ENCODE data around the gene CNPY1. TPM values are rescaled to one million over a fixed set of nuclear protein-coding genes. Genes with fewer than 3 reads are reported as not detected.
"Not testable (repeated sequence)": the region's sequence is repeated elsewhere in the genome, so short reads cannot be mapped to it uniquely, and the experiment has no call there.

Gene CNPY1
- total RNA-seq, 1 donor from 2014 or later = not detected

DNA sequence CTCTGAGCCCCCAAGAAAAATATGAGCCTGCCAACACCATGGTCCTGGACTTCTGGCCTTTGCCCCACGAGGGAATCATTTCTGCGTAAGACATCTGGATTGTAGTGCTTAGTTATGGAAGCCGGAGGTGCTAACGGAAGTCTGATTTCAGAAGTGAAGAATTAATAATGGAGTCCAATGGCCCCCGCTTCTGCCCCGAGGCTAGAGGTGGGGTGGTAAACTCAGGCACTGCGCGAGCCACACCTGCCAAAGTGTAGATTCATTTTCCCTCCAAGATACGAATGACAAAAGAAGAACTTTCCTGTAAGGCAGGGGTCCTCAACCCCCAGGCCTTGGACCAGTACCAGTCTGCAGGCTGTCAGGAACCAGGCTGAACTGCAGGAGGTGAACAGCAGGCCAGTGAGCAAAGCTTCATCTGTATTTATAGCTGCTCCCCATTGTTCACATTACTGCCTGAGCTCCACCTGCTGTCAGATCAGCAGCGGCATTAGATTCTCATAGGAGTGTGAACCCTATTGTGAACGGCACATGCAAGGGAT, 22.3 kb downstream of the CNPY1 start:
- Histone ChIP-seq H3K27me3 (ENCODE audit: low read depth) (peaks cover 98% of the 10 kb centered on the region), H3K9me3 (replicated peaks) (no peaks in the 10 kb centered on the region), H3K27ac (replicated peaks) (no peak overlapping the region), H3K4me3 (no peak overlapping the region), H3K4me1 (no peaks in the 10 kb centered on the region), H3K36me3 (no peaks in the 10 kb centered on the region)
- TF ChIP-seq, protein P1, sequence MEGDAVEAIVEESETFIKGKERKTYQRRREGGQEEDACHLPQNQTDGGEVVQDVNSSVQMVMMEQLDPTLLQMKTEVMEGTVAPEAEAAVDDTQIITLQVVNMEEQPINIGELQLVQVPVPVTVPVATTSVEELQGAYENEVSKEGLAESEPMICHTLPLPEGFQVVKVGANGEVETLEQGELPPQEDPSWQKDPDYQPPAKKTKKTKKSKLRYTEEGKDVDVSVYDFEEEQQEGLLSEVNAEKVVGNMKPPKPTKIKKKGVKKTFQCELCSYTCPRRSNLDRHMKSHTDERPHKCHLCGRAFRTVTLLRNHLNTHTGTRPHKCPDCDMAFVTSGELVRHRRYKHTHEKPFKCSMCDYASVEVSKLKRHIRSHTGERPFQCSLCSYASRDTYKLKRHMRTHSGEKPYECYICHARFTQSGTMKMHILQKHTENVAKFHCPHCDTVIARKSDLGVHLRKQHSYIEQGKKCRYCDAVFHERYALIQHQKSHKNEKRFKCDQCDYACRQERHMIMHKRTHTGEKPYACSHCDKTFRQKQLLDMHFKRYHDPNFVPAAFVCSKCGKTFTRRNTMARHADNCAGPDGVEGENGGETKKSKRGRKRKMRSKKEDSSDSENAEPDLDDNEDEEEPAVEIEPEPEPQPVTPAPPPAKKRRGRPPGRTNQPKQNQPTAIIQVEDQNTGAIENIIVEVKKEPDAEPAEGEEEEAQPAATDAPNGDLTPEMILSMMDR (IDR thresholded peaks at IDR 0.05; ENCODE audit: borderline replicate concordance) = peak; percentile 34
- DNase-seq = no peak
- intact Hi-C loops (cut with micrococcal nuclease) = no loop called here

DNA sequence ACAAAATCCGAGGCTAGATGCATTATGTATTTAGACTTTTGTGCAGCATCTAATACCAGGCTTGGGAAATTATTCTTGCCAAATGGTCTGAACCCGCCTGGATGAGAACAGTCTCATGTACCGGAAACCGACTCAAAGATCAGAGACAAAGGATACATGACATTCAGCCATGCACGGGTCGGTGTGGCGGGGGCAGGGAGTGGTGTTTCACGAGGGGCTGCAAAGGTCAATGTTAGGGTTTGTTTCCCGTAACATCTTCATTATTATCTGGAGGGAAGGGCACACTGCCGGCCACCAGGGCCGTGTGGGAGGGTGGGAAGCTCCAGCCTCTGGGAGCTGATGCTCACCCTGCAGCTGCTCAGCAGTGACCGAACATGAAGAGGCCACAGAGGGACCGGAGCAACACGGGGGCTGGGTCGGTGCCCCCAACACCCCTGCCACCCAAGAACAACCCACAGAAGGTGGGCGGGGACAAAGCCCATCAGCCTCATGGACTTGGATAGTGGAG, 23.1 kb downstream of the CNPY1 start:
- Histone ChIP-seq H3K27ac (replicated peaks) (no peak overlapping the region), H3K27me3 (ENCODE audit: low read depth) (peaks cover 98% of the 10 kb centered on the region), H3K4me1 (no peaks in the 10 kb centered on the region), H3K36me3 (no peaks in the 10 kb centered on the region), H3K4me3 (no peak overlapping the region), H3K9me3 (replicated peaks) (no peaks in the 10 kb centered on the region)
- DNase-seq = no peak
- intact Hi-C loops (cut with micrococcal nuclease) = no loop called here
- TF ChIP-seq, protein P1 (IDR thresholded peaks at IDR 0.05; ENCODE audit: borderline replicate concordance) = no peak

DNA sequence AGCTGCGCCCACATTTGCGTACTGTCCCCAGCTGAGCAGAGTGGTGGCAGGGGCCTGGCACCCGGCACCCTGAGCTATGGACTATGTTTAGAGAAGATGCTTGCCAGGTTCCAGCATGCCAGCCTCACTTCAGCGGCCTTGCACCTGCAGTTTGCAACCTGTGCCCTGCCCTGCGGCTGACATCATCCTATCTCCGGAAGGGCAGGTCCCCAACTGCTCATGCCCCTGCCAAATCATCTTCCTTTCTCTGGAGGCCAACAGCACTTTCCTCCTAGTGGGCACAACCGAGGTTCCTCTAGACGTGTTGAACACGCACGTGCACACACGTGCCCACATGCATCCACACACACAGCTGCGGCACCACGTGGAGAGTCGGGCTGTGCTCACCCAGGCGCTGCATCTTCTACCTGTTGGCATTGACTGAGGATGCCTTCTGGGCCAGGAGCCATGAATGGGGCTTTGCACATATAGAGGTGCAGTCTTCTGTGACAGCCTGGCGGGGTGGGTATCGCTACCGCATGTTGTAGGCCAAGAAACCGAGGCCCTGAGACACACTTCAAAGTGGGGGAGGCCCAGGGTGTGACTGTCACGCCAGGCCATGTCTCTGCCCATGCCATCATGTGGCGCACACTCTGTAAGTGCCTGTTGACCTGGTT, 24.5 kb downstream of the CNPY1 start:
- Histone ChIP-seq H3K4me3 (no peak overlapping the region), H3K36me3 (no peaks in the 10 kb centered on the region), H3K27ac (replicated peaks) (no peak overlapping the region), H3K27me3 (ENCODE audit: low read depth) (peaks cover 98% of the 10 kb centered on the region), H3K4me1 (no peaks in the 10 kb centered on the region), H3K9me3 (replicated peaks) (no peaks in the 10 kb centered on the region)
- TF ChIP-seq, protein P1 (IDR thresholded peaks at IDR 0.05; ENCODE audit: borderline replicate concordance) = no peak
- no peak for DNase-seq
- intact Hi-C loops (cut with micrococcal nuclease) = no loop called here

DNA sequence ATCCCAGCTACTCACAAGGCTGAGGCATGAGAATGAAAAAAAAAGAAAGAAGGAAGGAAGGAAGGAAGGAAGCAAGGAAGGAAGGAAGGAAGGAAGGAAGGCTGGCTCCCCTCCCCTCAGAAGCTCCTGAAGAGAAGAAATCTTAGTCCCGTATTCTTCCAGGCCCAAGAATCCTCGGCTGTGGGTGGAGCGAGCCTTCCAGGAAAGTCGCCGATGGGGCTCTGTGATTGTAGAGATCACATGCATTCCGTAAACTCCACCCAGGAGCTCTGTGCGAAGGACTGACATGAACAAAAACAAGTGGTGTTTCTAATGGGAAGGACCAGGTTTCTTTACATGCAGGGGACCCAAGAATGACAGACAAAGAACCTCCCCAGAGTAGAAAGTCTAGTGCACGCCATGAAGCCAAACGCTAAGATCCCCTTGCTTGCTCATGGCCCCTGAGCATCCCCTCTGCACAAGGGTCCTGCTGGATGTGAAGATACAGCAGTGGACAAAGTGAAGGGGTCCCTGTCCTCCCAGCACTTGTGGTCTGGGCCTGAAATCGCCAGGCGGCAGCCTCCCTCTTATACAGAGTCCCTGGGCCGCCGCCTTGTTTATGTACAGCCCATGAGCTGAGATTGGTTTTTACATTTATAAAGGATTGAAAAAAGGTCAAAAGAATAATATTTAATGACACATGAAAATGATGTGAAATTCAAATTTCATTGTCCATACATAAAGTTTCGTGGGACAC, 25.2 kb downstream of the CNPY1 start:
- TF ChIP-seq, protein P1 (IDR thresholded peaks at IDR 0.05; ENCODE audit: borderline replicate concordance) = no peak
- no peak for DNase-seq
- no peaks in the 10 kb centered on the region for H3K36me3 ChIP-seq
- no peaks in the 10 kb centered on the region for H3K4me1 ChIP-seq
- intact Hi-C loops (cut with micrococcal nuclease) = no loop called here
- peaks cover 98% of the 10 kb centered on the region for H3K27me3 ChIP-seq (ENCODE audit: low read depth)
- H3K9me3 ChIP-seq (replicated peaks) = no peaks in the 10 kb centered on the region
- no peak overlapping the region for H3K27ac ChIP-seq (replicated peaks)
- no peak overlapping the region for H3K4me3 ChIP-seq

DNA sequence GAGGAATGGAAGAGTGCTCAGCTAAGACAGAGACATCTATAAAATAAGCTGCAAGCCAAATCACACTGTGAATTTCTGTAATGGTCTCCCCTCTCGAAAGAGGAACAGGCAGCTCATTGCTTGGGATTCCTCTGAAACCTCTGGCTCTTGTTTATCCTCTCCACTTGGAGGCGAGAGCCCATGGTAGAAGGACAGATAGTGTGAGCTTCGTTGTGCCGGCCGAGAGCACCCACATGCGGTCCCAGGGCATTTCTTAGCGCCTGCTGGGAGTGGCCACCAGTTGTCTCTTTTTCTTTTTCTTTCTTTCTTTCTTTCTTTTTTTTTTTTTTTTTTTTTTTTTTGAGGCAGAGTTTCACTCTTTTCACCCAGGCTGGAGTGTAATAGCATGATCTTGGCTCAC, 26.2 kb downstream of the CNPY1 start:
- Histone ChIP-seq H3K9me3 (replicated peaks) (no peaks in the 10 kb centered on the region), H3K4me1 (no peaks in the 10 kb centered on the region), H3K36me3 (no peaks in the 10 kb centered on the region), H3K27ac (replicated peaks) (no peak overlapping the region), H3K27me3 (ENCODE audit: low read depth) (peaks cover 98% of the 10 kb centered on the region), H3K4me3 (no peak overlapping the region)
- intact Hi-C loops (cut with micrococcal nuclease) = no loop called here
- TF ChIP-seq, protein P1 (IDR thresholded peaks at IDR 0.05; ENCODE audit: borderline replicate concordance) = no peak
- no peak for DNase-seq

DNA sequence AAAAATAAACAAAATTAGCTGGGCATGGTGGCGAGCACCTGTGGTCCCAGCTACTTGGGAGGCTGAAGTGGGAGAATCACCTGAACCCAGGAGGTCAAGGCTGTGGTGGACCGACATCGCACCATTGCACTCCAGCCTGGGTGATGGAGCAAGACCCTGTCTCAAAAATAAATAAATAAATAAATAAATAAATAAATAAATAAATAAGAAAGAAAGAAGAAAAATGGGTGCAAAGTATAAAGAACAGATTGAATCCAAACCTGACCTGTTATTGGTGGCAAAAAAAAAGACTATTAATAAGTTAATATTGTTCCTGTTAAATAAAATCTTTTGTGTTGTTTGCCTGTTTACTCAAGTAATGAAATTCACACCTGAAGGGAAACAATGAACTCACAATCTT, 27.0 kb downstream of the CNPY1 start:
- intact Hi-C loops (cut with micrococcal nuclease); H3K27ac ChIP-seq (replicated peaks); H3K36me3 ChIP-seq; DNase-seq; H3K4me1 ChIP-seq; H3K9me3 ChIP-seq (replicated peaks); H3K4me3 ChIP-seq: not testable (repeated sequence)
- peaks cover 100% of the 10 kb centered on the region for H3K27me3 ChIP-seq (ENCODE audit: low read depth)

Measured in left ventricle myocardium inferior (tissue), 1 donor.